H9 (cell line): ENCODE results near the gene ARID1B. TPM values are rescaled to one million over a fixed set of nuclear protein-coding genes. Genes with fewer than 3 reads are reported as not detected.
A peak's percentile ranks its signal among the peaks of the same experiment; 100 is the strongest.

Source experiments
- DNase-seq: peaks from one replicate; pipeline ENCODE4 v3.0.0-alpha.2; 2017
- H2AFZ ChIP-seq: one replicate; pipeline ENCODE4 v1.6.1; 2013; ENCODE audit warnings: mild to moderate bottlenecking, low read length, control low read depth, moderate library complexity
- H2AK5ac ChIP-seq: 2 replicates; pipeline ENCODE4 v1.6.1; 2013; ENCODE audit warnings: low read length, control low read depth, mixed read lengths; ENCODE audit not compliant: insufficient read length
- H2BK120ac ChIP-seq: one replicate; pipeline ENCODE4 v1.6.1; 2013; ENCODE audit warnings: low read depth, mild to moderate bottlenecking, low read length, control low read depth, inconsistent platforms; ENCODE audit not compliant: poor library complexity, severe bottlenecking
- H2BK12ac ChIP-seq: 2 replicates; pipeline ENCODE4 v1.6.1; 2013; ENCODE audit warnings: low read length, control low read depth, mixed read lengths, low read depth; ENCODE audit not compliant: insufficient read length
- H2BK15ac ChIP-seq: 2 replicates; pipeline ENCODE4 v1.6.1; 2013; ENCODE audit warnings: low read depth, low read length, control low read depth
- H2BK20ac ChIP-seq: one replicate; pipeline ENCODE4 v1.6.1; 2013; ENCODE audit warnings: low read depth, mild to moderate bottlenecking, low read length, control low read depth, inconsistent platforms; ENCODE audit not compliant: poor library complexity, severe bottlenecking
- H2BK5ac ChIP-seq: 2 replicates; pipeline ENCODE4 v1.6.1; 2013; ENCODE audit warnings: low read length, control low read depth, mixed read lengths; ENCODE audit not compliant: insufficient read length
- H3K14ac ChIP-seq: 2 replicates; pipeline ENCODE4 v1.6.1; 2013; ENCODE audit warnings: low read length, control low read depth; ENCODE audit not compliant: insufficient read depth
- H3K18ac ChIP-seq: 2 replicates; pipeline ENCODE4 v1.6.1; 2013; ENCODE audit warnings: low read depth, mild to moderate bottlenecking, mixed read lengths, low read length, control low read depth; ENCODE audit not compliant: insufficient read length
- H3K23ac ChIP-seq: 2 replicates; pipeline ENCODE4 v1.6.1; 2013; ENCODE audit warnings: low read length, control low read depth, mixed read lengths, low read depth; ENCODE audit not compliant: insufficient read length
- H3K23me2 ChIP-seq: 2 replicates; pipeline ENCODE4 v1.6.1; 2013; ENCODE audit warnings: low read depth, mild to moderate bottlenecking, mixed read lengths, low read length, control low read depth; ENCODE audit not compliant: insufficient read length, poor library complexity, severe bottlenecking
- H3K27ac ChIP-seq: 2 replicates; pipeline ENCODE4 v1.5.1; 2013; ENCODE audit warnings: low read length, control low read depth, mixed read lengths, low read depth; ENCODE audit not compliant: insufficient read length
- H3K27me3 ChIP-seq: 2 replicates; pipeline ENCODE4 v1.6.1; 2013; ENCODE audit warnings: low read length, control low read depth, inconsistent platforms; ENCODE audit not compliant: insufficient read depth
- H3K4ac ChIP-seq: 2 replicates; pipeline ENCODE4 v1.6.1; 2013; ENCODE audit warnings: low read depth, mild to moderate bottlenecking, control low read depth, inconsistent platforms, low read length, moderate library complexity
- H3K4me1 ChIP-seq: 2 replicates; pipeline ENCODE4 v1.6.1; 2013; ENCODE audit warnings: low read length, control low read depth, inconsistent platforms; ENCODE audit not compliant: insufficient read depth
- H3K4me2 ChIP-seq: 2 replicates; pipeline ENCODE4 v1.6.1; 2013; ENCODE audit warnings: low read length, control low read depth, mixed read lengths; ENCODE audit not compliant: insufficient read length, insufficient read depth
- H3K56ac ChIP-seq: 2 replicates; pipeline ENCODE4 v1.6.1; 2013; ENCODE audit warnings: low read depth, mild to moderate bottlenecking, mixed read lengths, low read length, control low read depth; ENCODE audit not compliant: insufficient read length
- H3K79me1 ChIP-seq: 2 replicates; pipeline ENCODE4 v1.6.1; 2013; ENCODE audit warnings: low read depth, mild to moderate bottlenecking, moderate library complexity, low read length, control low read depth, inconsistent platforms; ENCODE audit not compliant: insufficient read depth, poor library complexity, severe bottlenecking
- H3K79me2 ChIP-seq: 2 replicates; pipeline ENCODE4 v1.6.1; 2013; ENCODE audit warnings: low read length, control low read depth, inconsistent platforms; ENCODE audit not compliant: insufficient read depth
- H3K9ac ChIP-seq: 2 replicates; pipeline ENCODE4 v1.6.1; 2013; ENCODE audit warnings: low read length, control low read depth, mixed read lengths; ENCODE audit not compliant: insufficient read length; ENCODE audit errors: extremely low read depth
- H3K9me3 ChIP-seq: one replicate; pipeline ENCODE4 v1.6.1; 2013; ENCODE audit warnings: low read depth, low read length, inconsistent platforms; ENCODE audit not compliant: control insufficient read depth
- H3T11ph ChIP-seq: one replicate; pipeline ENCODE4 v1.6.1; 2013; ENCODE audit warnings: mild to moderate bottlenecking, low read length, control low read depth, inconsistent platforms
- H4K20me1 ChIP-seq: one replicate; pipeline ENCODE4 v1.6.1; 2013; ENCODE audit not compliant: control insufficient read depth, insufficient read length, insufficient read depth
- H4K5ac ChIP-seq: 2 replicates; pipeline ENCODE4 v1.6.1; 2013; ENCODE audit warnings: low read depth, mild to moderate bottlenecking, mixed read lengths, low read length, control low read depth; ENCODE audit not compliant: insufficient read length
- H4K8ac ChIP-seq: replicated peaks from 2 replicates; pipeline ENCODE4 v1.6.1; 2013; ENCODE audit warnings: low read length, control low read depth, mixed read lengths, low read depth; ENCODE audit not compliant: insufficient read length
- H4K91ac ChIP-seq: 2 replicates; pipeline ENCODE4 v1.6.1; 2013; ENCODE audit warnings: low read depth, mild to moderate bottlenecking, moderate library complexity, mixed read lengths, low read length, control low read depth; ENCODE audit not compliant: insufficient read length
- H3K27ac Mint-ChIP-seq, 3 experiments: 2 replicates in 2 of 3; 3 replicates in 1 of 3; pipeline ENCODE4 v1.8.0; 2020 to 2021; ENCODE audit warnings: mixed read lengths in 3 of 3, mild to moderate bottlenecking in 1 of 3, moderate library complexity in 1 of 3
- H3K27me3 Mint-ChIP-seq: 2 replicates; pipeline ENCODE4 v1.8.0; 2021; ENCODE audit warnings: low read depth, mild to moderate bottlenecking, moderate library complexity, mixed read lengths
- H3K36me3 Mint-ChIP-seq, 3 experiments: 2 replicates in 2 of 3; 3 replicates in 1 of 3; pipeline ENCODE4 v1.8.0; 2020 to 2021; ENCODE audit warnings: low read depth in 3 of 3, mixed read lengths in 3 of 3; ENCODE audit not compliant: insufficient read depth in 1 of 3
- H3K4me1 Mint-ChIP-seq, 2 experiments: 2 replicates each; pipeline ENCODE4 v1.8.0; 2020; ENCODE audit warnings: mixed read lengths in 2 of 2
- H3K4me3 Mint-ChIP-seq, 2 experiments: 2 replicates in 1 of 2; 3 replicates in 1 of 2; pipeline ENCODE4 v1.8.0; 2020 to 2021; ENCODE audit warnings: mild to moderate bottlenecking in 2 of 2, mixed read lengths in 2 of 2, moderate library complexity in 1 of 2
- H3K9me3 Mint-ChIP-seq, 2 experiments: 2 replicates in 1 of 2; 3 replicates in 1 of 2; pipeline ENCODE4 v1.8.0; 2020; ENCODE audit warnings: mild to moderate bottlenecking in 2 of 2, mixed read lengths in 2 of 2, moderate library complexity in 1 of 2
- CTCF ChIP-seq: fragments of 200-600 bp; sonication (generic); conservative IDR thresholded peaks from 3 replicates; pipeline ENCODE4 v1.8.0; 2021; ENCODE audit warnings: antibody characterized with exemption, mild to moderate bottlenecking
- WGBS: extraction: QIAGEN DNeasy Blood & Tissue Kit; methylation state at CpG from one replicate; pipeline ENCODE4 v1.1.7; 2013; ENCODE audit warnings: missing lambda C conversion rate, low lambda C conversion rate, mixed read lengths; ENCODE audit not compliant: insufficient read length; ENCODE audit errors: extremely low coverage; 5-methylcytosine and 5-hydroxymethylcytosine counted together
- total RNA-seq: library from RNA; stranded (reverse); gene quantifications from 2 replicates; pipeline ENCODE4 v1.2.1, GENCODE V29; 2021

The ARID1B gene
- total RNA-seq, 1 experiment from 2014 or later = 88.2 TPM

GRCh38 chr6:156807028-156807427 is 29.9 kb downstream of the ARID1B start:
- Histone ChIP-seq H3K4ac (no peak overlapping the region), H3K79me2 (peaks cover 45% of the 10 kb centered on the region), H3K9me3 (no peaks in the 10 kb centered on the region), H3K79me1 (peaks cover 15% of the 10 kb centered on the region), H3K4me1 (peaks cover 3% of the 10 kb centered on the region; the same call in 1 of the 2 replicates), H4K91ac (no peak overlapping the region), H3K14ac (no peak overlapping the region), H2BK120ac (no peak overlapping the region), H2AFZ (no peak overlapping the region), H3K56ac (no peak overlapping the region), H3K23me2 (no peaks in the 10 kb centered on the region), H4K20me1 (no peaks in the 10 kb centered on the region), H3K27me3 (no peaks in the 10 kb centered on the region), H4K8ac (no peak overlapping the region), H2BK15ac (no peak overlapping the region), H2BK20ac (no peak overlapping the region), H3K9ac (no peak overlapping the region), H4K5ac (no peak overlapping the region), H3K4me2 (no peak overlapping the region), H2AK5ac (no peak overlapping the region), H2BK5ac (no peak overlapping the region), H2BK12ac (no peak overlapping the region), H3T11ph (no peak overlapping the region), H3K18ac (no peak overlapping the region), H3K23ac (no peak overlapping the region), H3K27ac (no peak overlapping the region)
- Mint-ChIP-seq H3K9me3 (peaks cover 0 to 1% of the 10 kb centered on the region in 2 experiments; a peak in 3 of 5 replicates), H3K4me3 (no peak overlapping the region), H3K27ac (peak overlapping the region in 2 of 3 experiments; percentile 63 to 83; a peak in 3 of 7 replicates), H3K27me3 (no peaks in the 10 kb centered on the region), H3K36me3 (peaks cover 0 to 5% (median 3%) of the 10 kb centered on the region in 3 experiments; a peak in 5 of 7 replicates), H3K4me1 (peaks cover 49 to 50% of the 10 kb centered on the region in 2 experiments)
- WGBS = no CpG with 5 or more reads among the region's 11 CpGs
- TF ChIP-seq CTCF = no peak
- DNase-seq = no peak
